Panc1 (cell line): Measurements from ENCODE around the gene RALGPS1.

ENCODE experiments used
- POLR2AphosphoS5 ChIP-seq: IDR thresholded peaks from 2 replicates; pipeline ENCODE4 v1.6.1; 2012; ENCODE audit warnings: mild to moderate bottlenecking, low read depth, low read length, moderate library complexity
- TF ChIP-seq, protein P1 (sequence below): fragments of 450-650 bp; IDR thresholded peaks from 2 replicates; pipeline ENCODE4 v1.5.1; 2017; ENCODE audit warnings: mild to moderate bottlenecking

DNA sequence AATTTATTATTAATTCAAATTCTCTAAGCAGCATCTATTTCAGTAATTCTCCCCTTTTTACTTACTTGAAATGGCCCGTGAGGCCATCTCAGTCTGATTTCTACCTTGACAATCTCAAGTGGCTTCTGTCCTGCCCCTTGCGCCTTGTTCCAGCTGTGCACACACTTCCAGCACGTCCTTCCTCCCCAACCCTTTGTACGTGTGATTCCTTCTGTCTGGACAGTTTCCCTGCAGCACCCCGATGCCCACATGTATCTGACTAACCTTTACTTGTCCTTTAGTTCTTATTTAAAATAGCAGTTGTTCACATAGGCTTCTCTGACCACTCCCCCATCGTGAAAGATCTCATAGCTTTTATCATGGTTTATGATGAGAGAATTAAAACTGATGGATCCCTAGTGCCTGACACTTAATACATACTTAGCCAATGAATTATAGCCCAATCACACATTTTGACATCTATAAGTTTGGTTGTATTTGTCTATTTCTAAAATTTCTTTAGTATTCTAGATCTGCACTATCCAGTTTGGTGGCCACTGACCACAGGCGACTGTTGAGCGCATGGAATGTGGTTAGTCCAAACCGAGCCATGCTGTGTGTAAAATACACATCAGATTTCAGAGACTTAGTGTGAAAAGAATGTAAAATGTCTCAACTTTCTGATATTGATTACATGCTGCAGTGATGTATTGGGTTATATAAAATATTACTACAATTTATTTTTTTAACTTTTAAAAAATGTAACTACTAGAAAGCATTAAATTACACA, 39.9 kb upstream of the RALGPS1 start:
- TF ChIP-seq, protein P1, sequence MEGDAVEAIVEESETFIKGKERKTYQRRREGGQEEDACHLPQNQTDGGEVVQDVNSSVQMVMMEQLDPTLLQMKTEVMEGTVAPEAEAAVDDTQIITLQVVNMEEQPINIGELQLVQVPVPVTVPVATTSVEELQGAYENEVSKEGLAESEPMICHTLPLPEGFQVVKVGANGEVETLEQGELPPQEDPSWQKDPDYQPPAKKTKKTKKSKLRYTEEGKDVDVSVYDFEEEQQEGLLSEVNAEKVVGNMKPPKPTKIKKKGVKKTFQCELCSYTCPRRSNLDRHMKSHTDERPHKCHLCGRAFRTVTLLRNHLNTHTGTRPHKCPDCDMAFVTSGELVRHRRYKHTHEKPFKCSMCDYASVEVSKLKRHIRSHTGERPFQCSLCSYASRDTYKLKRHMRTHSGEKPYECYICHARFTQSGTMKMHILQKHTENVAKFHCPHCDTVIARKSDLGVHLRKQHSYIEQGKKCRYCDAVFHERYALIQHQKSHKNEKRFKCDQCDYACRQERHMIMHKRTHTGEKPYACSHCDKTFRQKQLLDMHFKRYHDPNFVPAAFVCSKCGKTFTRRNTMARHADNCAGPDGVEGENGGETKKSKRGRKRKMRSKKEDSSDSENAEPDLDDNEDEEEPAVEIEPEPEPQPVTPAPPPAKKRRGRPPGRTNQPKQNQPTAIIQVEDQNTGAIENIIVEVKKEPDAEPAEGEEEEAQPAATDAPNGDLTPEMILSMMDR = no peak
- no peak for TF ChIP-seq POLR2AphosphoS5
